Gastroesophageal sphincter (tissue), 4 donors: ENCODE data around the gene ZC3HAV1. TPM values are rescaled to one million over a fixed set of nuclear protein-coding genes. Genes with fewer than 3 reads are reported as not detected.

Source experiments
- ATAC-seq: fragments of 150-250 bp; one replicate; pipeline ENCODE4 v1.9.1; 2016; ENCODE audit warnings: mild to moderate bottlenecking, moderate library complexity
- H3K27ac ChIP-seq, 4 donors: fragments of 200-600 bp; sonication (generic) in 3 of 4; 1 replicate in 3 of 4; 2 replicates in 1 of 4; pipeline ENCODE4 v1.5.1; 2016 to 2019
- H3K27me3 ChIP-seq: fragments of 200-600 bp; sonication (generic); one replicate; pipeline ENCODE4 v1.5.1; 2019
- H3K36me3 ChIP-seq, 2 donors: fragments of 200-600 bp; sonication (generic); one replicate each; pipeline ENCODE4 v1.5.1; 2019; ENCODE audit warnings: control low read depth in 1 of 2
- H3K4me1 ChIP-seq, 3 donors: fragments of 200-600 bp; sonication (generic); 1 replicate in 2 of 3; 2 replicates in 1 of 3; pipeline ENCODE4 v1.5.1; 2016 to 2019; ENCODE audit warnings: control low read depth in 2 of 3
- H3K4me3 ChIP-seq, 2 donors: fragments of 200-600 bp; sonication (generic); one replicate each; pipeline ENCODE4 v1.5.1; 2019; ENCODE audit warnings: mild to moderate bottlenecking in 1 of 2, moderate library complexity in 1 of 2
- H3K9me3 ChIP-seq, 3 donors: fragments of 200-600 bp; sonication (generic); one replicate each; pipeline ENCODE4 v1.5.1; 2017 to 2019; ENCODE audit warnings: control low read depth in 2 of 3
- EP300 ChIP-seq: sonication (generic); formaldehyde crosslinking; IDR thresholded peaks from one replicate; pipeline ENCODE4 v1.6.1; 2017; ENCODE audit warnings: antibody characterized with exemption, mild to moderate bottlenecking
- POLR2A ChIP-seq, 2 donors: fragments of 450-650 bp; IDR thresholded peaks; one replicate each; pipeline ENCODE4 v1.6.1; 2017; ENCODE audit warnings: antibody characterized with exemption in 2 of 2, mild to moderate bottlenecking in 2 of 2, moderate library complexity in 1 of 2
- POLR2AphosphoS5 ChIP-seq: sonication (generic); formaldehyde crosslinking; IDR thresholded peaks from one replicate; pipeline ENCODE4 v1.6.1; 2017; ENCODE audit warnings: antibody characterized with exemption
- WGBS, 2 donors: methylation state at CpG; one replicate each; pipeline ENCODE4 v1.1.5; 2018; ENCODE audit warnings: low coverage in 1 of 2; 5-methylcytosine and 5-hydroxymethylcytosine counted together
- total RNA-seq, 4 donors: library from RNA; depleted of rRNA; stranded (reverse); fragments of >200 nt; gene quantifications; one replicate each; pipeline ENCODE4 v1.1.0, GENCODE V29; 2016
- TF ChIP-seq, protein P1 (sequence below), 4 experiments: fragments of 200-600 bp in 2 of 4; fragments of 450-650 bp in 2 of 4; sonication (generic) in 1 of 4; IDR thresholded peaks; one replicate each; pipeline ENCODE4 v1.5.1; 2017 to 2019; ENCODE audit warnings: antibody characterized with exemption in 4 of 4, mild to moderate bottlenecking in 2 of 4, moderate library complexity in 2 of 4

ZC3HAV1 gene
- total RNA-seq, 4 donors from 2014 or later = 21.8 to 30.4 (median 27.2) TPM

DNA sequence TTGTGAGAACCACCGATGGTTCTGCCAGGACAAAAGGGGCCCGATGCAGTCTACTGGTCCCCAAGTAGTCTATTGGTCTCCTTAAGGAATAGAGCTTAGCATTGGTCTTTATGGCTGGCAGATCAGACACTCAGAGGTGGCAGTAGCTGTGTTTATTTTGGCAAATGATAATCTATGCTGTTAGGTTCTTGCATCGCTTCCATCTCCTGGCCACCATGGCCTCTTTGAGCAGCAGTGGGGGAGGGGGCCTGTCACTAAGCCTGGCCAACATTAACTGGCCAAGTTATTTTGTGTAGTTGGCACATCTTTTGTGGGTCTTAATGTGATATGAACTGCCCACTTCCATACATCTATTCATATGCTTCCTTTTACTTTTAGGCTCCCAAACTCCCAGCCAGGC is 4.5 kb upstream of the ZC3HAV1 start:
- 96 to 100% methylated on average over 1 to 2 of the region's 3 CpGs for WGBS, 2 donors
- TF ChIP-seq, protein P1, sequence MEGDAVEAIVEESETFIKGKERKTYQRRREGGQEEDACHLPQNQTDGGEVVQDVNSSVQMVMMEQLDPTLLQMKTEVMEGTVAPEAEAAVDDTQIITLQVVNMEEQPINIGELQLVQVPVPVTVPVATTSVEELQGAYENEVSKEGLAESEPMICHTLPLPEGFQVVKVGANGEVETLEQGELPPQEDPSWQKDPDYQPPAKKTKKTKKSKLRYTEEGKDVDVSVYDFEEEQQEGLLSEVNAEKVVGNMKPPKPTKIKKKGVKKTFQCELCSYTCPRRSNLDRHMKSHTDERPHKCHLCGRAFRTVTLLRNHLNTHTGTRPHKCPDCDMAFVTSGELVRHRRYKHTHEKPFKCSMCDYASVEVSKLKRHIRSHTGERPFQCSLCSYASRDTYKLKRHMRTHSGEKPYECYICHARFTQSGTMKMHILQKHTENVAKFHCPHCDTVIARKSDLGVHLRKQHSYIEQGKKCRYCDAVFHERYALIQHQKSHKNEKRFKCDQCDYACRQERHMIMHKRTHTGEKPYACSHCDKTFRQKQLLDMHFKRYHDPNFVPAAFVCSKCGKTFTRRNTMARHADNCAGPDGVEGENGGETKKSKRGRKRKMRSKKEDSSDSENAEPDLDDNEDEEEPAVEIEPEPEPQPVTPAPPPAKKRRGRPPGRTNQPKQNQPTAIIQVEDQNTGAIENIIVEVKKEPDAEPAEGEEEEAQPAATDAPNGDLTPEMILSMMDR (IDR thresholded peaks at IDR 0.05) = no peak
- TF ChIP-seq POLR2AphosphoS5 = no peak
- H3K4me3 ChIP-seq = no peak overlapping the region
- H3K36me3 ChIP-seq = no peaks in the 10 kb centered on the region
- peaks cover 0 to 9% (median 0%) of the 10 kb centered on the region in 3 donors for H3K4me1 ChIP-seq
- H3K27ac ChIP-seq = no peak overlapping the region
- H3K9me3 ChIP-seq = no peaks in the 10 kb centered on the region
- H3K27me3 ChIP-seq = peaks cover 17% of the 10 kb centered on the region
- ATAC-seq = no peak

DNA sequence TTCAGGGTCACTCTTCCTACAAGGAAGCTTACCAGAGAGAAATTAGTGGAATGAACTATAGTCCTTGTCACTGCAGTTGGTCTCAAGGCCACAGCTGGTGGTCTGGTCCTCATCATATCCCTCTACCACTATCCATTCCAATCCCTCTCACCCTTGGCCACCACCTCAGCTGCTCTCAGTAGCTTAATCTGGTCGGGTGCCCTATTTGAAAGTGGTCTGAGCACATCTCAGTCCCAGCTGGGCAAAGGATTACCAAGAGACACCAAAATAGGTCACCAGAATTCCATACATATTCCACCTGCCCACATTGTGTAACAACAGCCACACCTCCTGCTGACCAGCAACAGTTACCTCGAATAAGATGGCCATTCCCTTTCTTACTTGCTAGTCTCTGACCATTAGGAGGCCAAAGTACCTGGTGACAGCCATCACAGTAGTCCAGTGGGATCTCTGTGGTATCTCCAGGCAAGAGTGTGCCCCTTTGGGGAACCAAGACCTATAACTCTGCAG is 3.3 kb upstream of the ZC3HAV1 start:
- no peak overlapping the region for H3K4me3 ChIP-seq
- 60% methylated on average over 1 of the region's 2 CpGs; no CpG with 5 or more reads in 1 of the 2 donors for WGBS, 2 donors
- H3K27ac ChIP-seq = no peak overlapping the region

DNA sequence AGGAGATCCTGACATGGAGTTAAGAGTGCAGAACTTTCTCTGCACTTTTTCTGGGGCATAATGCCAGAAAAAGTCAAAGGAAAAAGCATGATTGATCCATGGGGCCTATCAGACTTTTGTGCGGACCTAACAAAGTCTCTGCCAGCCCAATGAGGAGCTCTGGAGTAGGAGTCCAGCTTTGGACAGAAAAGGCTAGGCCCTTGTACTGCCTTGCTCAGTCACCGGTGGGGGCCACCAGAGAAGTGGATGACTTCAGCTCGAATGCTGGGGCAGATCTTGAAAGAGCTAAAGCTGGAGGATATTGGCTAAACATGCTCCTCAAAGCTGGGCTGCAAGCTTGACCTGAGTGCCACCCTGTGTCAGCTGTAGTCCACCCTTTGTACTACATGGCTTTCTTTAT is 2.8 kb upstream of the ZC3HAV1 start:
- 92 to 94% methylated on average over 2 to 3 of the region's 3 CpGs for WGBS, 2 donors
- no peak for ATAC-seq
- no peaks in the 10 kb centered on the region for H3K36me3 ChIP-seq
- TF ChIP-seq POLR2A (IDR thresholded peaks at IDR 0.05) = no peak
- TF ChIP-seq, protein P1 (IDR thresholded peaks at IDR 0.05) = no peak
- TF ChIP-seq EP300 = no peak
- no peak for TF ChIP-seq POLR2AphosphoS5
- H3K4me1 ChIP-seq = peaks cover 0 to 20% (median 0%) of the 10 kb centered on the region in 3 donors
- peaks cover 4% of the 10 kb centered on the region for H3K27me3 ChIP-seq
- H3K9me3 ChIP-seq = no peaks in the 10 kb centered on the region
- H3K27ac ChIP-seq = no peak overlapping the region
- H3K4me3 ChIP-seq = no peak overlapping the region

More for the DNA sequence above, 3.3 kb upstream of the ZC3HAV1 start:
- Histone ChIP-seq H3K4me1 (peaks cover 0 to 15% (median 0%) of the 10 kb centered on the region in 3 donors), H3K9me3 (no peaks in the 10 kb centered on the region), H3K27me3 (peaks cover 7% of the 10 kb centered on the region), H3K36me3 (no peaks in the 10 kb centered on the region)
- TF ChIP-seq POLR2A (IDR thresholded peaks at IDR 0.05) (no peak), POLR2AphosphoS5 (no peak), EP300 (no peak)
- TF ChIP-seq, protein P1 (IDR thresholded peaks at IDR 0.05) = no peak
- ATAC-seq = no peak

DNA sequence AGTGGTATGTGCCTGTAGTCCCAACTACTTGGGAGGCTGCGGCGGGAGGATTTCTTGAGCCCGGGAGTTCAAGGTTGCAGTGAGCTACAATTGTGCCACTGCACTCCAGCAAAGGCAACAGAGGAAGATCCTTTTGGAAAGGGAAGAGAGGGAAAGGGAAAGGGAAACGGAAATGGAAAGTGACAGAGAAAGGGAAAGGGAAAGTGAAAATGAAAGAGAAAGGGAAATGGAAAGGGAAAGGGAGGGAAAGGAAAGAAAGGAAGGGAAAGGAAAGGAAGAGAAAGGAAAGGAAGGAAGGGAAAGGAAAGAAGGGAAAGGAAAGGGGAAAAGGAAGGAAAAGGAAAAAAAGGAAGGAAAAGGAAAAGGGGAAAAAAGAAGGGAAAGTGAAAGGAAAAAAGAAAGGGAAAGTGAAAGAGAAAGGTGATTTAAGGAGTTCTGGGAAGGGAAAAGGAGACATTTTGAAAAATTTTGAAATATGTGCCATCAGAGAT is 2.3 kb upstream of the ZC3HAV1 start:
- H3K27ac ChIP-seq = no peak overlapping the region
- no peaks in the 10 kb centered on the region for H3K27me3 ChIP-seq
- H3K9me3 ChIP-seq = no peaks in the 10 kb centered on the region
- no peak overlapping the region for H3K4me3 ChIP-seq
- no peaks in the 10 kb centered on the region for H3K36me3 ChIP-seq
- ATAC-seq = no peak
- peaks cover 0 to 24% (median 0%) of the 10 kb centered on the region in 3 donors for H3K4me1 ChIP-seq
- 96% methylated on average over 4 of the region's 4 CpGs; no CpG with 5 or more reads in 1 of the 2 donors for WGBS, 2 donors
- no peak for TF ChIP-seq POLR2AphosphoS5
- TF ChIP-seq, protein P1 (IDR thresholded peaks at IDR 0.05) = no peak
- no peak for TF ChIP-seq EP300
- no peak for TF ChIP-seq POLR2A (IDR thresholded peaks at IDR 0.05)

DNA sequence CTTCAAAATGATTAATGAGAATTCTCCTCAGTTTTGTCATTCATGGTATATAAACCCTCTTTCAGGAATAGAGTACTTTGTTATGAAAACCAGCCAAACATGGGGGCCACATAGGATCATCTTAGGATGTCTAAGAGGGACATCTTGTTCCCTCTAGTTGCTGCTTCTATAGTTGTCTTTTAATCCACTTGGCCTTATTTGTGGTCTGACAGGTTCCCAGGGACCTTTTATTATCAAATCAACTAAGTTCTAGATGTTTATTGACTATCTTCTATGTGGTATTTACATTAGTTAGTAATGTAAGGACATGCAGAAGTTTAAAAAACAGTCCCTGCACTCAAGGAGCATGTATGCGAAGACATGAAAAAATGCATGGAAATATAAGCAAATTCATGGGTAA is 1.6 kb upstream of the ZC3HAV1 start:
- ATAC-seq = no peak
- TF ChIP-seq POLR2A (IDR thresholded peaks at IDR 0.05) = no peak
- TF ChIP-seq, protein P1 (IDR thresholded peaks at IDR 0.05) = no peak
- no peak for TF ChIP-seq EP300
- no peak for TF ChIP-seq POLR2AphosphoS5
- H3K4me3 ChIP-seq = no peak overlapping the region
- no peaks in the 10 kb centered on the region for H3K9me3 ChIP-seq
- no peak overlapping the region for H3K27ac ChIP-seq
- no peaks in the 10 kb centered on the region for H3K27me3 ChIP-seq
- H3K36me3 ChIP-seq = no peaks in the 10 kb centered on the region
- WGBS, 2 donors = 100% methylated on average over 1 of the region's 1 CpG
- H3K4me1 ChIP-seq = peaks cover 0 to 31% (median 0%) of the 10 kb centered on the region in 3 donors
